ENCODE results near the gene STXBP5L.

Gene STXBP5L

GRCh38 chr3:121473001-121473400 is 565.0 kb downstream of the STXBP5L start:
- no peak for TF ChIP-seq POLR2A (IDR thresholded peaks at IDR 0.05; ENCODE audit: low read length)
- no peak for TF ChIP-seq GATA1 (IDR thresholded peaks at IDR 0.05; ENCODE audit: low read depth, low read length)
- DNase-seq, result no peak
